Body of pancreas (tissue), 4 donors: Measurements from ENCODE around the gene KDM4B. TPM values are rescaled to one million over a fixed set of nuclear protein-coding genes. Genes with fewer than 3 reads are reported as not detected.

Experiments
- ATAC-seq: fragments of 150-250 bp; one replicate; pipeline ENCODE4 v1.9.1; 2016
- DNase-seq, 4 donors: peaks; one replicate each; pipeline ENCODE4 v3.0.0-alpha.2; 2019
- H3K27ac ChIP-seq, 4 donors: fragments of 200-600 bp; sonication (generic); 1 replicate in 3 of 4; 2 replicates in 1 of 4; pipeline versions ENCODE4 v1.5.1 to v1.6.1; 2016 to 2019; ENCODE audit warnings: mild to moderate bottlenecking in 1 of 4, mixed read lengths in 1 of 4, moderate library complexity in 1 of 4
- H3K27me3 ChIP-seq, 2 donors: fragments of 200-600 bp; sonication (generic); one replicate each; pipeline ENCODE4 v1.6.0; 2016; ENCODE audit warnings: mild to moderate bottlenecking in 1 of 2
- H3K36me3 ChIP-seq, 2 donors: fragments of 200-600 bp; sonication (generic); replicated peaks in 1 of 2; 2 replicates each; pipeline ENCODE4 v1.5.1; 2016; ENCODE audit warnings: low read depth in 2 of 2; ENCODE audit not compliant: insufficient read depth in 1 of 2
- H3K4me1 ChIP-seq: fragments of 200-600 bp; sonication (generic); one replicate; pipeline ENCODE4 v1.6.0; 2016
- H3K4me3 ChIP-seq, 2 donors: fragments of 200-600 bp; sonication (generic); 1 replicate in 1 of 2; 2 replicates in 1 of 2; pipeline ENCODE4 v1.5.1; 2016 to 2019
- H3K9me3 ChIP-seq, 3 donors: fragments of 200-600 bp; sonication (generic); 1 replicate in 2 of 3; 2 replicates in 1 of 3; pipeline ENCODE4 v1.5.1; 2016
- POLR2A ChIP-seq, 3 donors: fragments of 450-650 bp; IDR thresholded peaks; one replicate each; pipeline ENCODE4 v1.6.1; 2016; ENCODE audit warnings: antibody characterized with exemption in 3 of 3, mild to moderate bottlenecking in 2 of 3
- WGBS, 2 donors: methylation state at CpG; one replicate each; pipeline ENCODE4 v1.1.5; 2017; 5-methylcytosine and 5-hydroxymethylcytosine counted together
- intact Hi-C: fragments of 100-400 bp; cut with DNase I; formaldehyde crosslinking; loops from one replicate; pipeline ENCODE4 v1.15.1; 2023
- total RNA-seq, 2 donors: library from RNA; depleted of rRNA; stranded (reverse); fragments of >200 nt; gene quantifications; one replicate each; pipeline ENCODE4 v1.1.0, GENCODE V29; 2016
- TF ChIP-seq, protein P1 (sequence below), 7 experiments: fragments of 450-650 bp in 4 of 7; fragments of 200-600 bp in 3 of 7; sonication (generic) in 3 of 7; IDR thresholded peaks; one replicate each; pipeline ENCODE4 v1.5.1; 2016 to 2019; ENCODE audit warnings: antibody characterized with exemption in 7 of 7

The KDM4B gene
- total RNA-seq, 2 donors from 2014 or later, result 18.9 to 35.3 TPM

DNA sequence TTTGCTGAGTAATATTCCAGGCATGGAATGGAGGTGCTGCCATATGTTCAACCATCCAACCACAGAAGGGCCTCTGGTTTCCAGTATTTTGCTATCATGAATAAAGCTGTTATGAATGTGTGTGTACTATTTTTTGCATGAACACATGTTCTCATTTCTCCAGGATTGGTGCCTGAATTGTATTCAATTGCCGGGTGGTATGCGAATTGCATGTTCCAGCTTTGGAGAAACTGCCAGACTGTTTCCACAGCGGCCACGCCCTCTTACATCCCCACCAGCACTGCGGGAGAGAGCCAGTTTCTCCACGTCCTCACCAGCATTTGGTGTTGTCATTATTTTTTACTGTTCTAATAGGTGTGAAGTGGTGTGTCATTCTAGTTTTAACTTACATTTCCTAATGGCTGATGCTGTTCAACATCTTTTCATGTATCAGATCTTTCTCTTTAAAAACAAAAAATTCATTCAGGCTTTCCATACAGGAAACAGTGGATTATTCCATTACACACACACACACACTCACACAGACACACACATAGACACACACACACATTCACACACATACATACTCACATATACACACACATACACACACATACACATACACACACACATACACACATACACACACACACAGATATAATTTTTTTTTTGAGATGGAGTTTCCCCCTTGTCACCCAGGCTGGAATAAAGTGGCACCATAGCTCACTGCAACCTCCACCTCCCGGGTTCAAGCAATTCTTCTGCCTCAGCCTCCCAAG, 217.6 kb downstream of the KDM4B start:
- no peaks in the 10 kb centered on the region for H3K36me3 ChIP-seq
- ATAC-seq (no peak), DNase-seq (no peak)
- no peaks in the 10 kb centered on the region for H3K4me1 ChIP-seq
- H3K27ac ChIP-seq, result no peak overlapping the region
- intact Hi-C loops, result no loop called here
- TF ChIP-seq, protein P1, sequence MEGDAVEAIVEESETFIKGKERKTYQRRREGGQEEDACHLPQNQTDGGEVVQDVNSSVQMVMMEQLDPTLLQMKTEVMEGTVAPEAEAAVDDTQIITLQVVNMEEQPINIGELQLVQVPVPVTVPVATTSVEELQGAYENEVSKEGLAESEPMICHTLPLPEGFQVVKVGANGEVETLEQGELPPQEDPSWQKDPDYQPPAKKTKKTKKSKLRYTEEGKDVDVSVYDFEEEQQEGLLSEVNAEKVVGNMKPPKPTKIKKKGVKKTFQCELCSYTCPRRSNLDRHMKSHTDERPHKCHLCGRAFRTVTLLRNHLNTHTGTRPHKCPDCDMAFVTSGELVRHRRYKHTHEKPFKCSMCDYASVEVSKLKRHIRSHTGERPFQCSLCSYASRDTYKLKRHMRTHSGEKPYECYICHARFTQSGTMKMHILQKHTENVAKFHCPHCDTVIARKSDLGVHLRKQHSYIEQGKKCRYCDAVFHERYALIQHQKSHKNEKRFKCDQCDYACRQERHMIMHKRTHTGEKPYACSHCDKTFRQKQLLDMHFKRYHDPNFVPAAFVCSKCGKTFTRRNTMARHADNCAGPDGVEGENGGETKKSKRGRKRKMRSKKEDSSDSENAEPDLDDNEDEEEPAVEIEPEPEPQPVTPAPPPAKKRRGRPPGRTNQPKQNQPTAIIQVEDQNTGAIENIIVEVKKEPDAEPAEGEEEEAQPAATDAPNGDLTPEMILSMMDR (IDR thresholded peaks at IDR 0.05), result no peak
- no peak overlapping the region for H3K4me3 ChIP-seq
- WGBS, 2 donors, result 79% methylated on average over 7 of the region's 7 CpGs
- H3K9me3 ChIP-seq, result no peaks in the 10 kb centered on the region
- no peaks in the 10 kb centered on the region for H3K27me3 ChIP-seq

DNA sequence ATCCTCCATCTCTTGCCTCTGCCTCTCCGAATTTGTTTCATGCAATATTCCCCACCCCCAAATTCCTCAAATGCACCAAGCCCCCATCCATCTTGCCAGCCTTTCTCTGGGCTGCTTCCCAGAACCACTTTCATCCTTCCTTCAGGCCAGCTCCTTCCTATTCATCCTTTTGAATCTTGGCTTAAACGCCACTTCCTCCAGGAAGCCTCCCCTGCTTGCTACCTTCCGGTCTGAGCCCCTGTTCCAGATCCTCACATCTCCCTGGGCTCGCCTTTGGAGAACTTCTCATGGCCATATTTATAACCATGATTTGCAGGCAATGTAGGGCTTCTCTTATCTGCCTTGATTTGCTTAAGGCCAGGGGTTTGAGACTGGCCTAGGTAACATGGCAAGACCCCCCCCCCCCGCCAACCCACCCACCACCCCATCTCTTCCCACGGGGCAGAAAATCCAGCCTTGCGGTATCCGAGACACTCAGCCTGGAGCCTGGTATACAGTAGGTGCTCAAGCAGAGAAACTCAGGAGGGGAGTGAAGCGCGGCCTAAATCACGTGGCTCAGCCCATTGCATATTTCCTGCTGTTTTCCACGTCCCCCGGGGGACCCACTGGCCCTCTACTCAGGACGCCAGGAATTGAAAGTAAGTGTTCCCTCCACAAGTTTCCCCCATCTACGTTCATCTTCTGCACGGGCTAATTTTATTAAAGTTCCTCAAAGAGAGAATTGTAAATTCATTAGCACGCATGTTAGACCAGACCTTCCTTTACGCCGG, 219.8 kb downstream of the KDM4B start:
- Histone ChIP-seq H3K9me3 (no peaks in the 10 kb centered on the region), H3K4me1 (no peaks in the 10 kb centered on the region), H3K4me3 (no peak overlapping the region), H3K27ac (no peak overlapping the region), H3K27me3 (no peaks in the 10 kb centered on the region), H3K36me3 (no peaks in the 10 kb centered on the region)
- intact Hi-C loops, result no loop called here
- TF ChIP-seq POLR2A (IDR thresholded peaks at IDR 0.05), result no peak
- TF ChIP-seq, protein P1 (IDR thresholded peaks at IDR 0.05), result no peak
- no peak for DNase-seq
- no peak for ATAC-seq
- 65 to 66% methylated on average over 14 to 18 of the region's 19 CpGs for WGBS, 2 donors

DNA sequence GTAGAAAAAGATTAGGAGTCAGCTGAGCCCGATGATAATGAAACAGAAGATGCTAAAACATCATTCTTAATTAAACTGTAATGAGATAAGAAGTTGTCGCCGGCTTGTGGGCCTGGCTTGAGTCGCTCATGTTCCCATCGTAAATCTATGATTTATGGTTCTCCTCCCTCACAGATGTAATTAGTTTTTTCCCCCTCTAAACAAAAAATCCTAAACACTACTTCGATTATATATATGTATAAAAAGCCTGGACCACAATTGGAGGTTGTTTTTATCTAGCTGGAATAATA, 220.3 kb downstream of the KDM4B start:
- DNase-seq (no peak), ATAC-seq (no peak)
- TF ChIP-seq, protein P1 (IDR thresholded peaks at IDR 0.05), result no peak
- TF ChIP-seq POLR2A (IDR thresholded peaks at IDR 0.05), result no peak
- Histone ChIP-seq H3K4me1 (no peaks in the 10 kb centered on the region), H3K27me3 (no peaks in the 10 kb centered on the region), H3K9me3 (no peaks in the 10 kb centered on the region), H3K27ac (no peak overlapping the region), H3K4me3 (no peak overlapping the region), H3K36me3 (no peaks in the 10 kb centered on the region)
- WGBS, 2 donors, result 38 to 44% methylated on average over 6 of the region's 6 CpGs
- intact Hi-C loops, result no loop called here

DNA sequence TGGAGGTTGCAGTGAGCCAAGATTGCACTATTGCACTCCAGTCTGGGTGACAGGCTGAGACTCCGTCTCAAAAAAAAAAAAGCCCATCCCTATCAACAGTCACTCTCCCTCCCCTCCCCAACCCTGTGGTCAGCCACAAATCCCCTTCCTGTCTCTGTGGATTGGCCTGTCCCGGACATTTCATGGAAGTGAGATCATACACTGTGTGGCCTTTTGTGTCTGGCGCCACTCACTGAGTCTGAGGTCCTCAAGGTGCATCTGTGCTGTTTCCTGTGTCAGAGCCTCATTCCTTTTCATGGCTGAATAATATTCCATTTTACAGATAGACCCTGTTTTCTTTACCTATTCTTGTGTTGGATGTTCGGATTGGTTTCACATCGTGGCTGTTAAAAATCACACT, 222.2 kb downstream of the KDM4B start:
- 81 to 88% methylated on average over 5 of the region's 5 CpGs for whole genome bisulfite sequencing, 2 donors
- ATAC-seq (no peak), DNase-seq (no peak)
- no peaks in the 10 kb centered on the region for H3K9me3 ChIP-seq
- H3K27ac ChIP-seq, result no peak overlapping the region
- H3K36me3 ChIP-seq, result no peaks in the 10 kb centered on the region
- no peak overlapping the region for H3K4me3 ChIP-seq
- H3K4me1 ChIP-seq, result no peaks in the 10 kb centered on the region
- intact Hi-C loops, result no loop called here
- no peaks in the 10 kb centered on the region for H3K27me3 ChIP-seq
- TF ChIP-seq, protein P1 (IDR thresholded peaks at IDR 0.05), result no peak
- no peak for TF ChIP-seq POLR2A (IDR thresholded peaks at IDR 0.05)
